Activated naive CD4-positive, alpha-beta T cell treated with Interleukin-2 at 50 U/mL for 16 hours (primary cell): Measurements from ENCODE around the gene PLS3.

Source experiments
- DNase-seq: peaks from one replicate; pipeline ENCODE4 v3.0.0-alpha.2; 2020

PLS3 gene

GRCh38 chrX:115696939-115697338 is 136.0 kb downstream of the PLS3 start:
- no peak for DNase-seq

DNA sequence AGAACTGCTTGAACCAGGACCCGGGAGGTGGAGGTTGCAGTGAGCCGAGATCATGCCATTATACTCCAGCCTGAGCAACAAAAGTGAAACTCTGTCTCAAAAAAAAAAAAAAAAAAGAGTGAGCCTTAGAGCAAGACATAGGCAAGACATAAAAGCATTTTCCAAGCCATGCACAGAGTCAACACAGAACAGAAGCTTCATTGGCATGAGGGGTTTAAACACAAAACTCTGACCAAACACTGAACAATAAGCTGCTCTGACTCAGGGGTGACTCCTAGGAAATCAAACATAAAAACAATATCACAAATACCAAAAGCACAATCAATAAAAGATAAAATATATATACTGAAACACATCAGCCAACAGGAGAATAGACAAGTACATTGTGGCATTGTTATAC is 136.8 kb downstream of the PLS3 start:
- no peak for DNase-seq
